Measurements from ENCODE around the gene MAFG. TPM values are rescaled to one million over a fixed set of nuclear protein-coding genes. Genes with fewer than 3 reads are reported as not detected.
A peak's percentile ranks its signal among the peaks of the same experiment; 100 is the strongest.

The MAFG gene
- total and polyA plus RNA-seq, 2 of the 13 experiments (the other 11 are each of a cell fraction or from before 2014, with no cell fraction given) = 14.5 to 20.0 TPM

GRCh38 chr17:81902023-81902652, 25.4 kb downstream of the MAFG start, which contains the start of gene NPB (continued):
- TF ChIP-seq ZNF274 (CRISPR knock-in tag; IDR thresholded peaks at IDR 0.05) (no peak; the same call in 1 of the 2 replicates), MXD3 (CRISPR knock-in tag; IDR thresholded peaks at IDR 0.05) (no peak), NFE2L1 (CRISPR knock-in tag; IDR thresholded peaks at IDR 0.05; ENCODE audit: borderline replicate concordance) (no peak), ZNF672 (CRISPR knock-in tag; IDR thresholded peaks at IDR 0.05) (peak; percentile 88; the same call in 1 of the 2 replicates), MTF2 (CRISPR knock-in tag; IDR thresholded peaks at IDR 0.05; ENCODE audit: borderline replicate concordance) (no peak), HNF4A (CRISPR knock-in tag; IDR thresholded peaks at IDR 0.05) (0 out of 2 replicates have a peak, but pooled peaks have one; percentile 4), SRSF1 (optimal IDR thresholded peaks at IDR 0.05; ENCODE audit: low read depth, low read length) (no peak), NFATC3 (CRISPR knock-in tag; IDR thresholded peaks at IDR 0.05) (no peak), ZFP82 (CRISPR knock-in tag; IDR thresholded peaks at IDR 0.05; ENCODE audit: borderline replicate concordance) (no peak), ZNF362 (CRISPR knock-in tag; IDR thresholded peaks at IDR 0.05; ENCODE audit: borderline replicate concordance) (no peak), GFI1 (CRISPR knock-in tag; IDR thresholded peaks at IDR 0.05; ENCODE audit: borderline replicate concordance) (no peak), ZNF737 (CRISPR knock-in tag; IDR thresholded peaks at IDR 0.05; ENCODE audit: borderline replicate concordance) (no peak), ZNF292 (CRISPR knock-in tag; IDR thresholded peaks at IDR 0.05; ENCODE audit: borderline replicate concordance, low read depth) (no peak), GLI4 (CRISPR knock-in tag; IDR thresholded peaks at IDR 0.05; ENCODE audit: borderline replicate concordance) (no peak), SETDB1 (CRISPR knock-in tag; IDR thresholded peaks at IDR 0.05; ENCODE audit: borderline replicate concordance) (no peak), HDAC6 (IDR thresholded peaks at IDR 0.05; ENCODE audit: low read depth, low read length) (no peak), MXD4 (CRISPR knock-in tag; IDR thresholded peaks at IDR 0.05) (no peak), MED1 (CRISPR knock-in tag; IDR thresholded peaks at IDR 0.05) (peak; percentile 32), HES4 (CRISPR knock-in tag; IDR thresholded peaks at IDR 0.05; ENCODE audit: borderline replicate concordance) (peak; percentile 88; the same call in 1 of the 2 replicates), ZBTB8A (CRISPR knock-in tag; IDR thresholded peaks at IDR 0.05; ENCODE audit: borderline replicate concordance, low read depth) (no peak; the same call in 1 of the 2 replicates), TEAD2 (CRISPR knock-in tag; IDR thresholded peaks at IDR 0.05) (no peak)
- TF ChIP-seq, protein P1, sequence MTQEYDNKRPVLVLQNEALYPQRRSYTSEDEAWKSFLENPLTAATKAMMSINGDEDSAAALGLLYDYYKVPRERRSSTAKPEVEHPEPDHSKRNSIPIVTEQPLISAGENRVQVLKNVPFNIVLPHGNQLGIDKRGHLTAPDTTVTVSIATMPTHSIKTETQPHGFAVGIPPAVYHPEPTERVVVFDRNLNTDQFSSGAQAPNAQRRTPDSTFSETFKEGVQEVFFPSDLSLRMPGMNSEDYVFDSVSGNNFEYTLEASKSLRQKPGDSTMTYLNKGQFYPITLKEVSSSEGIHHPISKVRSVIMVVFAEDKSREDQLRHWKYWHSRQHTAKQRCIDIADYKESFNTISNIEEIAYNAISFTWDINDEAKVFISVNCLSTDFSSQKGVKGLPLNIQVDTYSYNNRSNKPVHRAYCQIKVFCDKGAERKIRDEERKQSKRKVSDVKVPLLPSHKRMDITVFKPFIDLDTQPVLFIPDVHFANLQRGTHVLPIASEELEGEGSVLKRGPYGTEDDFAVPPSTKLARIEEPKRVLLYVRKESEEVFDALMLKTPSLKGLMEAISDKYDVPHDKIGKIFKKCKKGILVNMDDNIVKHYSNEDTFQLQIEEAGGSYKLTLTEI (CRISPR knock-in tag; conservative IDR thresholded peaks at IDR 0.05) = no peak
- TF ChIP-seq, protein P2, sequence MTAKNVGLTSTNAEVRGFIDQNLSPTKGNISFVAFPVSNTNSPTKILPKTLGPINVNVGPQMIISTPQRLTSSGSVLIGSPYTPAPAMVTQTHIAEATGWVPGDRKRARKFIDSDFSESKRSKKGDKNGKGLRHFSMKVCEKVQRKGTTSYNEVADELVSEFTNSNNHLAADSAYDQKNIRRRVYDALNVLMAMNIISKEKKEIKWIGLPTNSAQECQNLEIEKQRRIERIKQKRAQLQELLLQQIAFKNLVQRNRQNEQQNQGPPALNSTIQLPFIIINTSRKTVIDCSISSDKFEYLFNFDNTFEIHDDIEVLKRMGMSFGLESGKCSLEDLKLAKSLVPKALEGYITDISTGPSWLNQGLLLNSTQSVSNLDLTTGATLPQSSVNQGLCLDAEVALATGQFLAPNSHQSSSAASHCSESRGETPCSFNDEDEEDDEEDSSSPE (CRISPR knock-in tag; IDR thresholded peaks at IDR 0.05) = no peak
- TF ChIP-seq, protein P3, sequence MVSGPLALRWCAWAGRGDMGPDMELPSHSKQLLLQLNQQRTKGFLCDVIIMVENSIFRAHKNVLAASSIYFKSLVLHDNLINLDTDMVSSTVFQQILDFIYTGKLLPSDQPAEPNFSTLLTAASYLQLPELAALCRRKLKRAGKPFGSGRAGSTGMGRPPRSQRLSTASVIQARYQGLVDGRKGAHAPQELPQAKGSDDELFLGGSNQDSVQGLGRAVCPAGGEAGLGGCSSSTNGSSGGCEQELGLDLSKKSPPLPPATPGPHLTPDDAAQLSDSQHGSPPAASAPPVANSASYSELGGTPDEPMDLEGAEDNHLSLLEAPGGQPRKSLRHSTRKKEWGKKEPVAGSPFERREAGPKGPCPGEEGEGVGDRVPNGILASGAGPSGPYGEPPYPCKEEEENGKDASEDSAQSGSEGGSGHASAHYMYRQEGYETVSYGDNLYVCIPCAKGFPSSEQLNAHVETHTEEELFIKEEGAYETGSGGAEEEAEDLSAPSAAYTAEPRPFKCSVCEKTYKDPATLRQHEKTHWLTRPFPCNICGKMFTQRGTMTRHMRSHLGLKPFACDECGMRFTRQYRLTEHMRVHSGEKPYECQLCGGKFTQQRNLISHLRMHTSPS (CRISPR knock-in tag; IDR thresholded peaks at IDR 0.05; ENCODE audit: low read depth) = peak; percentile 40; the same call in 1 of the 2 replicates

Data from HepG2 (cell line).